Stimulated activated CD8-positive, alpha-beta memory T cell treated with anti-CD3 and anti-CD28 coated beads, Interleukin-12 subunit alpha, Interleukin-12 subunit beta, amount 100 ng/mL, for 24 hours (primary cell): ENCODE measurements around the gene KLF18.
"Not testable (repeated sequence)": the region's sequence is repeated elsewhere in the genome, so short reads cannot be mapped to it uniquely, and the experiment has no call there.

Experiments
- DNase-seq: peaks from one replicate; pipeline ENCODE4 v3.0.0-alpha.2; 2020; ENCODE audit errors: extremely low read depth

Gene KLF18

DNA sequence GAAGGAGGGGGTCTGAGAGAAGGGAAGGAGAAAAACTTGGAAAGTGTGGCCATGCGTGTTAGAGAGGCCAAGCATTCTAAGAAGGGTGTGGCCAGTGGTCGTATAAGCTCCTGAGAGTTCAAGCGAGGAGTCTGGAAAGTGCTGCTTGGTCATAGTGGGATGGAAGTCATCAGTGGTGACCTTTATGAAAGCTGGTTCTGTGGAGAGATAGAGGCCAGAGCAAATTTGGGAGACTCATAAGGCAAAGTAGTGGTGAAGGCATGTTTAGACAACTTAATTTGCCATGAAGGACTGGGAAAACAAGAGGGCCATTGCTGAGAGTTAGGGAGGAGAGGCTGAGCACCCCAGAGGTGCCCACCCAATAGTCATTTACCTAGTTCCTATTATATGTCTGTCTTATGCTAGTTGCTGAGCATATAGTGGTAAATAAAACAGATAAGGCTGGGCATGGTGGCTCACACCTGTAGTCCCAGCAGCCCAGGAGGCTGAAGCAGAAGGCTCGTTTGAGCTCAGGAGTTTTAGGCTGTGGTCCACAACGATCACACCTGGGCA lies 21.0 kb downstream of the KLF18 start:
- no peak for DNase-seq

DNA sequence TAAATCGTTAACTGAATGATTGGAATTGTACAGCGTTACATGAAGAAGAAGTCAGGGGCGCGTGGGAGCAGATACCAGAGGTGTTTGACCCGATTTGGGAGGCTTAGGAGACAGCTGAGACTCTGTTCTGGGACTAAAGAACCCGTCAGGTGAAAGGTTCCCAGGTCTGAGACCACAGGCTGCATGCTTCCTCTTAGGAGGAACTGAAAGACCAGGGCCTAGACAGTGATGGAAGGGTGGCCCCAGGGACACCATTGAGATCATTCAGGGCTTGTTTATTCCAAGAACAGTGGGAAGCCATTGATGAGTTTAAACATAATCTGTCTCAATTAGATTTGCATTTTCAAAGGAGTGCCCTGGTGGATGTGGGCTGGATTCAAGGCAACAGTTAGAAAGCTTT lies 21.9 kb downstream of the KLF18 start:
- DNase-seq = no peak

DNA sequence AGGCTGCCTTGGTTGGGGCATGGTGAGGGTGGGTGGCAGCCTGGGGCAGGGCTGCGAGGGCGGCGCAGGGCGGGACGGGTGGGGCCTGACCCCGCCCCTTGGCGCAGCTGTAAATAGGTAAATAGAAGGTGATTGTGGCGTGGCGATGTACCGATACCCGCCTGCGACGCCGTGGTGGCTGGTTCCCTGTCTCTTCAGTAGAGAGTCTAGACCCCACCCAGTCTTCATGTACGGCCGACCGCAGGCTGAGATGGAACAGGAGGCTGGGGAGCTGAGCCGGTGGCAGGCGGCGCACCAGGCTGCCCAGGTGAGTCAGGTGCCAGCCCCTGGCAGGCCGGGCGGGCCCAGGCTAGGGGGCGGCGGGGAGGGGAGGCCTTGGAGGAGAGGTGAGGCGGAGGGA lies 22.7 kb downstream of the KLF18 start, which contains the start of gene KLF17:
Gene KLF17, plus strand, starts transcription at position 140 of the 400 bp plus-strand sequence. Its CDS starts 87 bp downstream, at position 227.
- DNase-seq = no peak

DNA sequence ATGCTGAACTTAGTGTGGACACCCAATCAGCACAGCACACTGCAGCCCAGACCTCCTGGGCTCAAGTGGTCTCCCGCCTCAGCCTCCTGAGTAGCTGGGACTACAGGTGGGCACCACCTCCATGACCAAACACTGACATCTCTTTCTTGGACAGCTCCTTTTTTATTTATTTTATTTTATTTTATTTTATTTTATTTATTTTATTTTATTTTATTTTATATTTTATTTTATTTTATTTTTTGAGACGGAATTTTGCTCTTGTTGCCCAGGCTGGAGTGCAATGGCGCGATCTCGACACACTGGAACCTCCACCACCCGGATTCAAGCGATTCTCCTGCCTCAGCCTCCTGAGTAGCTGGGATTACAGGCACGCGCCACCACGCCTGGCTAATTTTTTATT lies 24.2 kb downstream of the KLF18 start:
- DNase-seq = not testable (repeated sequence)

DNA sequence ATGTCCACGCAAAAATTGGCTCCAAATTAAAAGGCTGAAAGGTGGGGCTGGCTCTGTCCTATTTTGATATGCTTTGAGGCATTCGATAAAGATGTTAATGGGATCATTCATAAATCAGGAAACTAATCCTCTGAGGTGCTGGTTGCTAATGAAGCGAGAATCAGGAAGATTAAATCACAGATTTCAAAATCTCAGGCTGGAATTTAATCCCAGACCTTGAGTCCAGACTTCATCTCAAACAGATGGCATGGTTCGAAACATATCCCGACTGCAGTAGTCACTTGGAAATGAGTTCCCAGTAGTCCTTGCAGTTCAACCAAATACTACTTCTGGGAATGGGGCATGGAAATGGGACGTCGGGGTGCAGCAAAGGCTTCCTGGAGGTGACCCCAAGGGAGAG lies 27.3 kb downstream of the KLF18 start:
- DNase-seq = no peak

DNA sequence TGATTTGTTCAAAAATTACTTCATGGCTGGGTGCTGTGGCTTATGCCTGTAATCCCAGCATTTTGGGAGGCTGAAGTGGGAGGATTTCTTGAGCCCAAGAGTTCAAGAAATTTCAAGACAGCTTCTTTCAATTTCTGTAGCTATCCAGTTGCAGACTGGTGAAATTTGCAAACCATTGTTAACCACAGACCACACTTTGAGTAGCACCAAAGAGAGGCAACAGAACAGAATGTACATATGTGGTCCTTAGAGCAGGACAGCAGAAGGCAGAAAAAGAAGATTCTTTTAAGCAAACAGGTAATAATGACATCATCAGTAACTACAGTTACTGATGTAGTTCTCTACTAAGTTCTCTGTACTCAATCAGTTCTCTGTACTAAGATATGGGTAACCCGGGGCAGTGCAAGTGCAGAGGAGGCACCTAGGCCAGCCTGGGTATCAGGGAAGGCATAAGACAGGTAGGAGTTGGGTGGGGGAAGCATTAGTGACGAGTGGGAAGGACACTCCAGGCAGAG lies 28.3 kb downstream of the KLF18 start:
- no peak for DNase-seq

DNA sequence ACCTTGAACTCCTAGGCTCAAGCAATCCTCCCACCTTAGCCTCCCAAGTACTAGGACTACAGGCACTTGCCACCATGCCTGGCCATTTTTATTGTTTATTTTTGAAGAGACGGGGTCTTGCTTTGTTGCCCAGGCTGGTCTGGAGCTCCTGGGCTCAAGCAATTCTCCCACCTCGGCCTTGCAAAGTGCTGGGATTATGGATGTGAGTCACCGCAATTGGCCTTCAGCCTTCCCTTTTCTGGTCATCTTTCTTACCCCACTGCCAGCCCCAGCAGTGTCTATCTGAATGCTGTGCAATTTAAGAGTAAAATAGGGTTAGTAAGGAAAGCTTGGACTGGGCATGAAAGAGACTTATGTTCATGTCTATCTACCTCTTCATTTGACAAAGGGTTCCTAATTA lies 28.9 kb downstream of the KLF18 start:
- no peak for DNase-seq

DNA sequence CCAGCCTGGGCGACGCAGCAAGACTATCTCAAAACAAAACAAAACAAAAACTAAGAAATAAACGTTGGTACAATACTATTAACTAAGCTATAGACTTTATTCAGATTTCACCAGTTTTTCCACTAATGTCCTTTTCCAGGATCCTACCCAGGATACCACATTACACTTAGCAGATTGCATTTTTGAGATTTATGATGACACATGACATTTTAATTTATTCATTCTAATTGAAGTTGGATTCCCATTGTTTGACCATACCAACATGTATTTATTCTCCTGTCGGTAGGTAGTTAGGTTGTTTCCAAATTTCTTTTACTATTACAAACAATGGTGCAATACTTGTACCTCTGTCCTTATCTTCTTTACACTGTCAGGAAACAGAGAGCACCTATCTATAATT lies 29.6 kb downstream of the KLF18 start:
- DNase-seq = no peak

DNA sequence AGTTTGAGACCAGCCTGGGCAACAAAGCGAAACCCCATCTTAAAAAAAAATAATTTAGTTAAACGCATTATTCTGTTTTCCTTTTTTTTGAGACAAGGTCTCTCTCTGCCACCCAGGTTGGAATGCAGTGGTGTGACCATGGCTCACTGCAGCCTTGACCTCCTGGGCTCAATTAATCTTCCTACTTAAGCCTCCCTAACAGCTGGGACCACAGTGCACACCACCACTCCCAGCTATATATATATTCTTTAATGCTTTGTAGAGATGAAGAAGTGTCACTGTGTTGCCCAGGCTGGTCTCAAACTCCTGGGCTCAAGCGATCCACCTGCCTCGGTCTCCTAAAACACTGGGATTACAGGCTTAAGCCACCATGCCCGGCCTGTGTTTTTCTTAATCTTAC lies 30.5 kb downstream of the KLF18 start:
- DNase-seq = no peak

DNA sequence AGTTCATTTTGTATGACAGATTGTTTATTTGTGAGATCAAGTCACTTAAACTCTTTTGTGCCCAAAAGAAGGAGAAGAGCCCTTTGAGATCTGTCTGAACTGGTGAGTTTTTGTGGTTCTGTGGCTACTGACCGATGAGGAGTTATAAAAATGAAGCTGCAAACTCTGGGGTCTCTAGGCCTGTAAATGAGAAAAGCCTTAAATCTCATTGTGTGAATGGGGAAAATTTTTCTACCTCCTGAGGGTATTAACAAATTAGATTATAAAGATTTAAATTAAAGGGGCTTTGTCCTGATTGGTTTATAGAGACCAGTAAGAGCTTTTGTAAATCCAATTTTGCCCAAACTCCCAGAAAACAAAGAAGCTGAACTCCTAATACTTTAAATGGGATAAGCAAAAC lies 32.5 kb downstream of the KLF18 start:
- DNase-seq = no peak

DNA sequence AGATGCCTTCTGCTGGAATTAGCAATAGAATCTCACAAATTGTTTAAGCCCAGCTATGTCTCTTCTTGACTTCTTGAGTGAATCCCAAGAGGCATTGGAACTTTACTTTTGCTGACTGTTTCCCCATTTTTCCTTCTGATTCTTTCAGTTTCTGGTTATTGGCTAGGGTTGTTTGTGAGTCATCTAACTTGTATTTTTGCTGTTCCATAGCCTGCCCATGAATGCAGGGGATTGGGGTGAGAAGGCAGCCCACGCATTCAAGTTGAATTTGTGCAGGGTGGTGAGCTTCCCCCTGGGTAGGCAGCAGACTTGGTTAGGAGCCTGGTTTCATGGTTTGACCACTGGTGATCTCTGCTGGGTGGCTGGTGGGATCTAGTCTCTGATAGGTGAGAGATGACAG lies 33.2 kb downstream of the KLF18 start:
- no peak for DNase-seq

DNA sequence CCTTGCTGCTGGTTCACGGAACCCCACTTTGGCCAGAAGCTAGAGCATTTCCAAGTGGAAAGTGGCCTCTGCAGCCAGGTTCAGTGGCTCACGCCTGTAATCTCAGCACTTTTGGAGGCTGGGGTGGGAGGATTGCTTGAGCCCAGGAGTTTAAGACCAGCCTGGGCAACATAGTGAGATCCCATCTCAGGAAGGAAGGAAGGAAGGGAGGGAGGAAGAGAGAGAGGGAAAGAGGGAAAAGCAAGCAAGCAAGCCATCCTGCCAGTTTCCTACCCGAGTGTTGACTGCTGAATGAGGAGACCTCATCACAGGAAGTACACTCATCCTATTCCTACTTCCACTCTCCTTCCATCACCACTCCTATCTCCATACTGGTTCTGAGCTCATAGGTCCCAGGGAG lies 35.6 kb downstream of the KLF18 start:
- DNase-seq = no peak

DNA sequence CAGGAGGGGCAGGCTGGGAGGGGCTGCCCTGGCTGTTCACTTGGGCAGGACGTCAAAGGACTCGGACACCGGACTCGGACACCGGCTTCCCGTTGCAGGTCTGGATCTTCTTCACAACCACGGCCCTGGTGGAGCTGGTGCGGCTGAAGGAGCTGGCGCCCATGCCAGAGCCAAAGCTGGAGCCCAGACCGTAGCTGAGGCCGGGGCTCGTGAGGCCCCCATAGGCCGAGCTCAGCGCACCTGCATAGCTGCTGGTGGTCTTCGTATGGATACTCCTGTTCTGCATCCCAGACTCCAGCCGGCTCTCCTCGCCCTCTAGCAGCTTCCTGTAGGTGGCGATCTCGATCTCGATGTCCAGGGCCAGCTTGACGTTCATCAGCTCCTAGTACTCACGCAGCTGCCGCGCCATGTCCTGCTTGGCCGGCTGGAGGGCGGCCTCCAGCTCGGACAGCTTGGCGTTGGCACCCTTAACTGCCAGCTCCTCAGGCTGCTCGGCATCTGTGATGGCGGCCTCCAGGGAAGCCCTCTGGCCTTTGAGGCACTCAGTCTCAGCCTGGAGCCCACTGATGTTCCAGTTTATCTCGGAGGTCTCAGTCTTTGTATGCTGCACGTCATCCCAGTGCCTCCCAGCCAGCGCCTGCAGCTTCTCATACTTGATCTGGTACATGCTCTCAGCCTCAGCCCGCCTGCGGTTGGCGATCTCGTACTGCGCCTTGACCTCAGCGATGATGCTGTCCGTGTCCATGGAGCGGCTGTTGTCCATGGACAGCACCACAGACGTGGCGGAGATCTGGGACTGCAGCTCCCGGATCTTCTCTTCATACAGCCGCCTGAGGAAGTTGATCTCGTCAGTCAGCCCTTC lies 37.9 kb downstream of the KLF18 start:
- DNase-seq = no peak

DNA sequence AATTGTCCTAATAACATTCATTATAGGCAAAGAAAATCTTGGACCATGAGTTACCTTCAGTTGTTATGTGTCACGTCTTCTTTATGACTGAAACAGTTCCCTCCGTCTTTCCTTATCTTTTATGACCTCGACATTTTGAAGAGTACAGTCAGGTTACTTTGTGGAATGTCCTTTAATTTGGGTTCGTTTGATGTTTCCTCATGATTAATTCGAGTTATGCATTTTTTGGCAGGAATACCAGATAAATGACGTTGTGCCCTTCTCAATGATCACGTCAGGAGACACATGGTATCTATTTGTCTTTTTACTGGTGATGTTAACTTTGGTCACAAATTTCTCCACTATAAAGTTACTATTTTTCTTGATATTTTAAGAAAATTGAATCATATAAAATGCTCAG lies 40.1 kb downstream of the KLF18 start:
- no peak for DNase-seq

DNA sequence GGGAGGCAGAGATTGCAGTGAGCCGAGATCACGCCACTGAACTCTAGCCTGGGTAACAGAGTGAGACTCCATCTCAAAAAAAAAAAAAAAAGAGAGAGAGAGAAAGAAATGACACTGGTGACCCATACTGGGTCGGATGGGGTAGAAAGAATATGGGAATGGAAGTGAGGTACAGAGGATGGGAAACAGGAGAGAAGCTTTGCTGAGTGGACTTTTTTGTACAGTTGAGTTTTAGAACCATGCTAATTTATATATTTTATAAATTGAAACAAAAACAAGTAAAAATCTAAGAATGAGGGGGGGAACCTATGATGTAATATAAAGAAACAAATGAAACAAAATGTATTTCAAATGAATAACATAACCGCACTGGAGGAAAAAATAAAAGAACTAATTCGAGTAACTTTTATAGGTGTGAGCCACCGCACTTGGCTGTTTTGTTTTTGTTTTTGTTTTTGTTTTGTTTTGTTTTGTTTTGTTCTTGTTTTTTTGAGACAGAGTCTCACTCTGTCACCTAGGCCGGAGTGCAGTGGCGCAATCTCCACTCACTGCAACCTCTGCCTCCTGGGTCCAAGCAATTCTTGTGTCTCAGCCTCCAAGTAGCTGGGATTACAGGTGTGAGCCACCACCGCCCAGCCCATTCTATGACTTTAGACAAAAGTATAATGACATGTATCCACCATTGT lies 41.1 kb downstream of the KLF18 start:
- DNase-seq = no peak

DNA sequence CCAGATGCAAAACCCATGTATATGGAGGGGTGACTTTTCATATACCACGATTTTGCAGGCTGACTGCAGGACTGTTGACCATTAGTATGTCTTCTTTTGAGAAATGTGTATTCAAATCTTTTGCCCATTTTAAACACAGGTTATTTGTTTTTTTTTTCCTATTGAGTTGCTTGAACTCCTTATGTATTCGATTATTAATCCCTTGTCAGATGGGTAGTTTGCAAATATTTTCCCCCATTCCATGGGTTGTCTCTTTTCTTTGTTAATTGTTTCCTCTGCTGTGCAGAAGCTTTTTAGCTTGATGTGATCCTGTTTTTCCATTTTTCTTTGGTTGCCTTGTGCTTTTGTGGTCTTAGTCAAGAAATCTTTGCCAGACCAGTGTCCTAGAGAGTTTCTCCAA lies 47.4 kb downstream of the KLF18 start:
- no peak for DNase-seq

DNA sequence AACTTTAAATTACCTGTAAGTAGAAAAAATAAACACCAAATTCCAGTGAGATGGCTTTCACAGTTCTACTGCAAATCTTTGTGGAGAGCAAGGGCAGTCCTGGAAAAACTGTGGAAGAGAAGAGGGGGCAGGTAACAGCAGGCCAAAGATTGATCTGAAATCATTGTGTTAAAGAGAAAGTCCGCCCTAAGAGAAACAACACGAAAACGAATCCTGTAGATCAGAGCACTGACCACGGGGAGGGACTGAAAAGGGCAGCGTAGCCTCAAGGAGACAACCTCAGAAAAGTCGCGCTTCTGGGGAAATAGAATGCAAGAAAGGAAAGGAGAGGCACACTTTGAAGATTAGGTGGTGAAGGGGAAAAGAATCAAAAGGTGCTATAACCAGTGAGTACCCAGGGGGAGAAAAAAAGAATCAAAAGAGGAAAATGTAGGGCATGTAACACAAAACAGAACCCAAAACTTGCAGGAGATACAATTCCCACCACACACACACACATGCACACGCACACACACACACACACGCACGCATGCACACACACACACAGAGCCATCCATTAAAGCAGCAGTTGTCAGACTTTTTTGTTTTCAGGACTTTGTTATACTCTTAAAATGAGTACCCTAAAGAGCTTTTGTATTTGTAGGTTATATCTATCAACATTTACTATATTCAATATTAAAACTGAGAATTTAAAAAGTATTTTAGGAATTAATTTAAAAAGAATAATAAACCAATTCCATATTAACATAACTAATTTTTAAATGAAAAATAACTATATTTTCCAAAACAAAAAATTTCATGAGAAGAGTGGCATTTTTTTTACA lies 50.8 kb downstream of the KLF18 start:
- no peak for DNase-seq

DNA sequence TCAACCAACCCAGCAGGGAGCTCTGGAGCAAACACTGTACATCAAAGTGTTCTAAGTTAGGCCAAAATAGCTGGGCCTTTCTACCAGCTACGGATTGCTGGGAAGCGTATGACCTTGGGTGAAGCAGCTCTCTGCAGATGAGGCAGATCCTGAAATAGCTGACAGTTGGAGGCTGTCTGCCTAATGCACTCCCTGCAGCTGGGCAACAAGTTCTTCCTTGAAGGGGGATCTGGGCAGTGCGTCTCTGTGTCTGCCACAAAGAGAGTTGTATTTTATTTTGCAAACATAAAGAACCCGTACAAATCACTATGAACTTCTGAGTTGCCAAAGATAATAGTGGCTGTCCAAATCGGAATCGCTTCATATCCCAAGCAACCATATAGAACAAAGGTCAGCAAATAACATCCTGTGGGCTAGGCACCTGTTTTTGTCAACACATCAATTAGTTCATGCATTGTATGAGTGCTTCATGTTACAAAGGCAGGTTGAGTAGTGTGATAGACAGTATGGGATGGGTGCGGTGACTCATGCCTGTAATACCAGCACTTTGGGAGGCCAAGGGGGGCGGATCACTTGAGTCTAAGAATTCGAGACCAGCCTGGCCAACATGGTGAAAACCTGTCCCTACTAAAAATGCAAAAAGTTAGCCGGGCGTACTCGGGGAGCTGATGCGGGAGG lies 51.9 kb downstream of the KLF18 start:
- DNase-seq = no peak
